A549 (cell line): ENCODE data around the gene C9orf57. TPM values are rescaled to one million over a fixed set of nuclear protein-coding genes. Genes with fewer than 3 reads are reported as not detected.

Source experiments
- ATAC-seq, 2 experiments: fragments of 200-7000 bp in 1 of 2; fragments of >200 bp in 1 of 2; cut with Nextera tagmentation in 1 of 2; cut with Tn5 transposase in 1 of 2; 3 replicates each; pipeline versions ENCODE4 v1.8.0 to v1.9.1; 2018 to 2020; ENCODE audit warnings: mild to moderate bottlenecking in 1 of 2, moderate library complexity in 1 of 2
- CTCF ChIA-PET: fragments of 300-600 bp; sonication (Branson Sonifier 250); formaldehyde crosslinking; extraction: SDS; loops from one replicate; lab custom pipeline; 2021; ENCODE audit warnings: antibody characterized with exemption, inconsistent platforms; lab: Yijun Ruan, JAX
- POLR2A ChIA-PET: fragments of 350-600 bp; formaldehyde crosslinking; extraction: SDS; loops from one replicate; lab custom pipeline; 2021; ENCODE audit warnings: antibody characterized with exemption, inconsistent platforms; lab: Yijun Ruan, JAX
- DNase-seq, 2 experiments: peaks; one replicate each; pipeline versions ENCODE4 v3.0.0 to v3.0.0-alpha.2; 2011 to 2016; ENCODE audit warnings: low read depth in 1 of 2, low spot score in 1 of 2
- FAIRE-seq: peaks from 2 replicates; lab custom pipeline; 2011; peaks lifted over from hg19 to GRCh38; lab: Jason Lieb, UNC
- H3K27ac ChIP-seq, 2 experiments: fragments of >200 bp; sonication (Bioruptor Twin); formaldehyde crosslinking; 3 replicates each; pipeline ENCODE4 v1.5.1; 2016 to 2017
- H3K4me1 ChIP-seq: fragments of >200 bp; sonication (Bioruptor Twin); formaldehyde crosslinking; 3 replicates; pipeline ENCODE4 v1.6.1; 2016
- H3K4me2 ChIP-seq: fragments of >200 bp; sonication (Bioruptor Twin); formaldehyde crosslinking; 3 replicates; pipeline ENCODE4 v1.6.1; 2016
- H3K4me3 ChIP-seq: fragments of >200 bp; sonication (Bioruptor Twin); formaldehyde crosslinking; 3 replicates; pipeline ENCODE4 v1.5.1; 2016
- H3K9me3 ChIP-seq: fragments of >200 bp; sonication (Bioruptor Twin); formaldehyde crosslinking; 3 replicates; pipeline ENCODE4 v1.6.1; 2016
- ATOH8 ChIP-seq: fragments of 250-450 bp; sonication (Bioruptor Pico); IDR thresholded peaks from 2 replicates; pipeline ENCODE4 v1.5.0; 2020; ENCODE audit warnings: low read depth, mild to moderate bottlenecking, moderate library complexity
- BHLHE40 ChIP-seq: IDR thresholded peaks from 2 replicates; pipeline ENCODE4 v1.6.1; 2012; ENCODE audit warnings: low read depth, low read length, inconsistent platforms
- CEBPB ChIP-seq, 2 experiments: fragments of >200 bp in 1 of 2; sonication (Bioruptor Twin) in 1 of 2; formaldehyde crosslinking in 1 of 2; IDR thresholded peaks; 2 replicates each; pipeline ENCODE4 v1.6.1; 2012 to 2016
- CHD4 ChIP-seq: fragments of 200-600 bp; sonication (generic); IDR thresholded peaks from 2 replicates; pipeline ENCODE4 v1.6.1; 2016; ENCODE audit warnings: antibody characterized with exemption, mild to moderate bottlenecking, borderline replicate concordance
- CTCF ChIP-seq: fragments of >200 bp; sonication (Bioruptor Twin); formaldehyde crosslinking; IDR thresholded peaks from 3 replicates; pipeline ENCODE4 v1.5.1; 2016
- GATA3 ChIP-seq: IDR thresholded peaks from 2 replicates; pipeline ENCODE4 v1.6.1; 2012; ENCODE audit warnings: borderline replicate concordance
- HMGXB4 ChIP-seq: fragments of 250-450 bp; sonication (Bioruptor Pico); IDR thresholded peaks from 2 replicates; pipeline ENCODE4 v1.5.0; 2021; ENCODE audit warnings: mild to moderate bottlenecking, moderate library complexity, borderline replicate concordance
- HOXB13 ChIP-seq: fragments of 250-450 bp; sonication (Bioruptor Pico); IDR thresholded peaks from 2 replicates; pipeline ENCODE4 v1.5.0; 2020; ENCODE audit warnings: low read depth, mild to moderate bottlenecking, moderate library complexity
- JUN ChIP-seq, 2 experiments: fragments of >200 bp; sonication (Bioruptor Twin); formaldehyde crosslinking; IDR thresholded peaks; 2 replicates in 1 of 2; 3 replicates in 1 of 2; pipeline ENCODE4 v1.6.1; 2016 to 2017
- MAX ChIP-seq: IDR thresholded peaks from 2 replicates; pipeline ENCODE4 v1.6.1; 2012
- MAZ ChIP-seq: fragments of 150-350 bp; IDR thresholded peaks from 2 replicates; pipeline ENCODE4 v1.6.1; 2014; ENCODE audit warnings: antibody characterized with exemption, low read depth, low read length, borderline replicate concordance
- MYC ChIP-seq: IDR thresholded peaks from 2 replicates; pipeline ENCODE4 v1.6.1; 2012; ENCODE audit warnings: mild to moderate bottlenecking, inconsistent platforms, low read length, improper control_type of control experiment, borderline replicate concordance
- NPAS2 ChIP-seq: fragments of 250-450 bp; sonication (Bioruptor Pico); IDR thresholded peaks from 2 replicates; pipeline ENCODE4 v1.8.0; 2022; ENCODE audit warnings: mild to moderate bottlenecking, moderate library complexity, borderline replicate concordance
- NR3C1 ChIP-seq: fragments of >200 bp; sonication (Bioruptor Twin); formaldehyde crosslinking; IDR thresholded peaks from 3 replicates; pipeline ENCODE4 v1.6.1; 2017
- RAD21 ChIP-seq, 2 experiments: fragments of >200 bp in 1 of 2; sonication (Bioruptor Twin) in 1 of 2; formaldehyde crosslinking in 1 of 2; IDR thresholded peaks in 1 of 2; conservative IDR thresholded peaks in 1 of 2; 2 replicates in 1 of 2; 3 replicates in 1 of 2; pipeline ENCODE4 v1.6.1; 2012 to 2018; ENCODE audit warnings: inconsistent platforms in 1 of 2
- RARB ChIP-seq: fragments of 250-450 bp; sonication (Bioruptor Pico); IDR thresholded peaks from 2 replicates; pipeline ENCODE4 v1.8.0; 2021; ENCODE audit warnings: mild to moderate bottlenecking, moderate library complexity
- RNF2 ChIP-seq: fragments of 200-600 bp; sonication (generic); IDR thresholded peaks from 2 replicates; pipeline ENCODE4 v1.6.1; 2016; ENCODE audit warnings: low read depth, mild to moderate bottlenecking, antibody characterized with exemption, moderate library complexity, borderline replicate concordance
- TFCP2L1 ChIP-seq: fragments of 250-450 bp; sonication (Bioruptor Pico); IDR thresholded peaks from 2 replicates; pipeline ENCODE4 v1.5.0; 2021; ENCODE audit warnings: mild to moderate bottlenecking
- USF2 ChIP-seq: fragments of 450-650 bp; IDR thresholded peaks from 2 replicates; pipeline ENCODE4 v1.6.1; 2014; ENCODE audit warnings: antibody characterized with exemption
- ZFP36 ChIP-seq: fragments of 450-650 bp; IDR thresholded peaks from 2 replicates; pipeline ENCODE4 v1.6.1; 2014; ENCODE audit warnings: borderline replicate concordance; ENCODE audit not compliant: partially characterized antibody
- WGBS: methylation state at CpG from one replicate; pipeline ENCODE4 v1.1.6; 2017; ENCODE audit errors: missing lambda C conversion rate; 5-methylcytosine and 5-hydroxymethylcytosine counted together
- polyA plus RNA-seq, 4 experiments: library from polyadenylated mRNA; depleted of rRNA in 3 of 4; stranded (reverse); fragments of >200 nt; fragmentation: RNase III in 1 of 4; extraction: RNeasy Plus Mini Kit Qiagen cat#74134 plus additional on column Dnase treatment in 1 of 4; gene quantifications; 2 replicates in 3 of 4; 3 replicates in 1 of 4; pipeline ENCODE4 v1.2.3, GENCODE V29; 2011 to 2017

C9orf57 gene
- polyA plus RNA-seq, 2 of the 4 experiments (the other 2 are of a cell fraction), result not detected

GRCh38 chr9:72052122-72052521, 8.3 kb downstream of the C9orf57 start:
- 62% methylated on average over 3 of the region's 3 CpGs for WGBS
- no peak for TF ChIP-seq MAZ
- TF ChIP-seq HOXB13 (CRISPR knock-in tag), result no peak
- TF ChIP-seq RNF2, result no peak
- TF ChIP-seq, all 56 proteins: peak for 0
- DNase-seq (no peak), ATAC-seq (no peak), FAIRE-seq (no peak)
- CTCF ChIA-PET, result no interaction called here
- Histone ChIP-seq H3K27ac (no peak overlapping the region), H3K4me1 (no peaks in the 10 kb centered on the region), H3K4me3 (no peak overlapping the region), H3K9me3 (no peaks in the 10 kb centered on the region), H3K4me2 (no peak overlapping the region)
- POLR2A ChIA-PET, result interaction anchor here (0.6 kb wide), 1 partner anchor 85 kb away, joined by 6 read pairs; no protein-coding TSS in a partner anchor

GRCh38 chr9:72048850-72049249, 11.6 kb downstream of the C9orf57 start:
- Histone ChIP-seq H3K4me1 (no peaks in the 10 kb centered on the region), H3K9me3 (no peaks in the 10 kb centered on the region), H3K27ac (no peak overlapping the region), H3K4me2 (no peak overlapping the region), H3K4me3 (no peak overlapping the region)
- 83% methylated on average over 10 of the region's 10 CpGs for WGBS
- TF ChIP-seq ATOH8 (CRISPR knock-in tag), result no peak
- no peak for TF ChIP-seq USF2
- TF ChIP-seq RARB (CRISPR knock-in tag), result no peak
- no peak for TF ChIP-seq BHLHE40
- no peak for TF ChIP-seq HMGXB4 (CRISPR knock-in tag)
- TF ChIP-seq RAD21 (conservative IDR thresholded peaks at IDR 0.05 in 1 of 2, IDR thresholded peaks at IDR 0.05 in 1 of 2), result no peak
- TF ChIP-seq HOXB13 (CRISPR knock-in tag), result no peak
- TF ChIP-seq NPAS2, result no peak
- TF ChIP-seq JUN (IDR thresholded peaks at IDR 0.05), result no peak
- TF ChIP-seq CEBPB (IDR thresholded peaks at IDR 0.05), result no peak
- no peak for TF ChIP-seq CTCF
- no peak for TF ChIP-seq CHD4
- TF ChIP-seq MAX, result no peak
- TF ChIP-seq MYC, result no peak
- no peak for TF ChIP-seq TFCP2L1 (CRISPR knock-in tag)
- TF ChIP-seq MAZ, result no peak
- TF ChIP-seq NR3C1, result no peak
- TF ChIP-seq ZFP36, result no peak
- no peak for TF ChIP-seq GATA3
- TF ChIP-seq RNF2, result no peak
- ChIA-PET CTCF (interaction anchor here (0.6 to 5.5 kb wide), 5 partner anchors 10 to 1974 kb away, joined by 3 to 36 read pairs (median 4); no protein-coding TSS in a partner anchor), POLR2A (no interaction called here)
- no peak for ATAC-seq
- DNase-seq, result no peak
- FAIRE-seq, result no peak
